Liver (tissue), 9 donors: Measurements from ENCODE around the gene THSD7B. TPM values are rescaled to one million over a fixed set of nuclear protein-coding genes. Genes with fewer than 3 reads are reported as not detected.
"Not testable (repeated sequence)": the region's sequence is repeated elsewhere in the genome, so short reads cannot be mapped to it uniquely, and the experiment has no call there.

Experiments used
- DNase-seq: peaks from one replicate; pipeline ENCODE4 v3.0.0-alpha.2; 2017; ENCODE audit warnings: low spot score
- H3K27ac ChIP-seq, 2 donors: one replicate each; pipeline ENCODE4 v1.7.0; 2013; ENCODE audit warnings: inconsistent platforms in 2 of 2, low read length in 2 of 2, control low read depth in 1 of 2, low read depth in 1 of 2, mild to moderate bottlenecking in 1 of 2
- H3K27me3 ChIP-seq, 4 donors: one replicate each; pipeline versions ENCODE4 v1.6.1 to v1.7.0; 2013; ENCODE audit warnings: low read length in 3 of 4, inconsistent platforms in 1 of 4, mild to moderate bottlenecking in 1 of 4, moderate library complexity in 1 of 4; ENCODE audit not compliant: control insufficient read depth in 4 of 4, insufficient read depth in 4 of 4
- H3K36me3 ChIP-seq, 4 donors: one replicate each; pipeline versions ENCODE4 v1.6.1 to v1.7.0; 2013; ENCODE audit warnings: low read length in 3 of 4, mild to moderate bottlenecking in 3 of 4, low read depth in 1 of 4, moderate library complexity in 1 of 4; ENCODE audit not compliant: control insufficient read depth in 4 of 4, insufficient read depth in 3 of 4
- H3K4me1 ChIP-seq, 4 donors: one replicate each; pipeline versions ENCODE4 v1.6.1 to v1.7.0; 2013; ENCODE audit warnings: low read length in 3 of 4, mild to moderate bottlenecking in 3 of 4, moderate library complexity in 1 of 4; ENCODE audit not compliant: control insufficient read depth in 4 of 4, insufficient read depth in 4 of 4
- H3K4me3 ChIP-seq, 3 donors: one replicate each; pipeline versions ENCODE4 v1.6.1 to v1.7.0; 2013; ENCODE audit warnings: low read length in 3 of 3, control low read depth in 1 of 3, low read depth in 1 of 3, mild to moderate bottlenecking in 1 of 3
- H3K9ac ChIP-seq, 2 donors: one replicate each; pipeline ENCODE4 v1.7.0; 2013; ENCODE audit warnings: low read length in 2 of 2, mild to moderate bottlenecking in 2 of 2, moderate library complexity in 2 of 2, control low read depth in 1 of 2, low read depth in 1 of 2
- H3K9me3 ChIP-seq, 4 donors: one replicate each; pipeline versions ENCODE4 v1.6.1 to v1.7.0; 2013; ENCODE audit warnings: low read length in 3 of 4; ENCODE audit not compliant: control insufficient read depth in 4 of 4
- CTCF ChIP-seq: fragments of 150-350 bp; IDR thresholded peaks from 2 replicates; pipeline ENCODE4 v1.5.1; 2017; ENCODE audit warnings: improper control_type of control experiment, low read depth, low read length; ENCODE audit not compliant: missing input control
- EGR1 ChIP-seq, 2 donors: IDR thresholded peaks; 2 replicates each; pipeline ENCODE4 v1.6.1; 2016 to 2018; ENCODE audit warnings: antibody characterized with exemption in 2 of 2, low read depth in 2 of 2
- FOXA1 ChIP-seq: IDR thresholded peaks from 2 replicates; pipeline ENCODE4 v1.6.1; 2016; ENCODE audit warnings: antibody characterized with exemption
- FOXA2 ChIP-seq: IDR thresholded peaks from 2 replicates; pipeline ENCODE4 v1.6.1; 2016; ENCODE audit warnings: antibody characterized with exemption
- GABPA ChIP-seq, 2 donors: IDR thresholded peaks in 1 of 2; conservative IDR thresholded peaks in 1 of 2; 2 replicates each; pipeline ENCODE4 v1.6.1; 2016; ENCODE audit warnings: antibody characterized with exemption in 2 of 2, mild to moderate bottlenecking in 1 of 2, moderate library complexity in 1 of 2
- HNF4A ChIP-seq, 2 donors: conservative IDR thresholded peaks; 2 replicates each; pipeline ENCODE4 v1.6.1; 2016; ENCODE audit warnings: antibody characterized with exemption in 2 of 2, mild to moderate bottlenecking in 2 of 2
- JUND ChIP-seq, 2 donors: IDR thresholded peaks; 2 replicates each; pipeline ENCODE4 v1.6.1; 2016; ENCODE audit warnings: antibody characterized with exemption in 2 of 2
- RAD21 ChIP-seq, 2 donors: IDR thresholded peaks; 2 replicates each; pipeline ENCODE4 v1.6.1; 2016; ENCODE audit warnings: antibody characterized with exemption in 2 of 2, mild to moderate bottlenecking in 2 of 2
- RXRA ChIP-seq, 2 donors: IDR thresholded peaks; 2 replicates each; pipeline ENCODE4 v1.6.1; 2017 to 2018; ENCODE audit warnings: antibody characterized with exemption in 2 of 2, mild to moderate bottlenecking in 1 of 2
- SP1 ChIP-seq: IDR thresholded peaks from 2 replicates; pipeline ENCODE4 v1.6.1; 2018; ENCODE audit warnings: antibody characterized with exemption, mild to moderate bottlenecking
- WGBS: extraction: QIAGEN DNeasy Blood & Tissue Kit; methylation state at CpG from one replicate; pipeline ENCODE4 v1.1.7; 2013; 5-methylcytosine and 5-hydroxymethylcytosine counted together
- polyA plus RNA-seq, 2 donors: library from polyadenylated mRNA; stranded (reverse) in 1 of 2; unstranded in 1 of 2; fragments of 200-250 nt in 1 of 2; fragments of >200 nt in 1 of 2; fragmentation: Nextera tagmentation in 1 of 2; extraction: Ambion mirVana in 1 of 2; gene quantifications; one replicate each; pipeline versions ENCODE4 v1.2.1 to v1.2.3, GENCODE V29; 2013 to 2015
- total RNA-seq, 2 donors: library from RNA; depleted of rRNA; stranded (reverse); fragments of >200 nt; gene quantifications; one replicate each; pipeline ENCODE4 v1.2.3, GENCODE V29; 2014
- TF ChIP-seq, protein P1 (sequence below): IDR thresholded peaks from 2 replicates; pipeline ENCODE4 v1.6.1; 2016; ENCODE audit warnings: antibody characterized with exemption, mild to moderate bottlenecking
- TF ChIP-seq, protein P2 (sequence below): IDR thresholded peaks from 2 replicates; pipeline ENCODE4 v1.6.1; 2016; ENCODE audit warnings: antibody characterized with exemption
- TF ChIP-seq, protein P3 (sequence below): IDR thresholded peaks from 2 replicates; pipeline ENCODE4 v1.6.1; 2016; ENCODE audit warnings: antibody characterized with exemption
- donor health status: healthy.
- donor health status: healthy.
- donor health status: healthy.
- donor health status: healthy.
- donor health status: healthy.

Gene THSD7B
- total and polyA plus RNA-seq, 4 donors, result 0.01 to 0.75 (median 0.42) TPM; not detected in 1

GRCh38 chr2:137696916-137697315 lies 931.6 kb downstream of the THSD7B start (continued):
- TF ChIP-seq, protein P1, sequence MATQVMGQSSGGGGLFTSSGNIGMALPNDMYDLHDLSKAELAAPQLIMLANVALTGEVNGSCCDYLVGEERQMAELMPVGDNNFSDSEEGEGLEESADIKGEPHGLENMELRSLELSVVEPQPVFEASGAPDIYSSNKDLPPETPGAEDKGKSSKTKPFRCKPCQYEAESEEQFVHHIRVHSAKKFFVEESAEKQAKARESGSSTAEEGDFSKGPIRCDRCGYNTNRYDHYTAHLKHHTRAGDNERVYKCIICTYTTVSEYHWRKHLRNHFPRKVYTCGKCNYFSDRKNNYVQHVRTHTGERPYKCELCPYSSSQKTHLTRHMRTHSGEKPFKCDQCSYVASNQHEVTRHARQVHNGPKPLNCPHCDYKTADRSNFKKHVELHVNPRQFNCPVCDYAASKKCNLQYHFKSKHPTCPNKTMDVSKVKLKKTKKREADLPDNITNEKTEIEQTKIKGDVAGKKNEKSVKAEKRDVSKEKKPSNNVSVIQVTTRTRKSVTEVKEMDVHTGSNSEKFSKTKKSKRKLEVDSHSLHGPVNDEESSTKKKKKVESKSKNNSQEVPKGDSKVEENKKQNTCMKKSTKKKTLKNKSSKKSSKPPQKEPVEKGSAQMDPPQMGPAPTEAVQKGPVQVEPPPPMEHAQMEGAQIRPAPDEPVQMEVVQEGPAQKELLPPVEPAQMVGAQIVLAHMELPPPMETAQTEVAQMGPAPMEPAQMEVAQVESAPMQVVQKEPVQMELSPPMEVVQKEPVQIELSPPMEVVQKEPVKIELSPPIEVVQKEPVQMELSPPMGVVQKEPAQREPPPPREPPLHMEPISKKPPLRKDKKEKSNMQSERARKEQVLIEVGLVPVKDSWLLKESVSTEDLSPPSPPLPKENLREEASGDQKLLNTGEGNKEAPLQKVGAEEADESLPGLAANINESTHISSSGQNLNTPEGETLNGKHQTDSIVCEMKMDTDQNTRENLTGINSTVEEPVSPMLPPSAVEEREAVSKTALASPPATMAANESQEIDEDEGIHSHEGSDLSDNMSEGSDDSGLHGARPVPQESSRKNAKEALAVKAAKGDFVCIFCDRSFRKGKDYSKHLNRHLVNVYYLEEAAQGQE, result no peak
- TF ChIP-seq RXRA (IDR thresholded peaks at IDR 0.05), result no peak
- TF ChIP-seq RAD21 (IDR thresholded peaks at IDR 0.05), result no peak
- TF ChIP-seq EGR1 (IDR thresholded peaks at IDR 0.05; ENCODE audit: low read depth in 2 of 2), result no peak
- no peak for TF ChIP-seq GABPA (IDR thresholded peaks at IDR 0.05 in 1 of 2, conservative IDR thresholded peaks at IDR 0.05 in 1 of 2)
- TF ChIP-seq JUND (IDR thresholded peaks at IDR 0.05), result no peak
- no peak for TF ChIP-seq HNF4A (conservative IDR thresholded peaks at IDR 0.05)

GRCh38 chr2:137700250-137700649 lies 934.9 kb downstream of the THSD7B start:
- not testable (repeated sequence) for H3K4me1 ChIP-seq, H3K27ac ChIP-seq, H3K27me3 ChIP-seq, H3K9ac ChIP-seq, H3K4me3 ChIP-seq, H3K9me3 ChIP-seq, H3K36me3 ChIP-seq, DNase-seq
- WGBS, result 43% methylated on average over 1 of the region's 1 CpG

DNA sequence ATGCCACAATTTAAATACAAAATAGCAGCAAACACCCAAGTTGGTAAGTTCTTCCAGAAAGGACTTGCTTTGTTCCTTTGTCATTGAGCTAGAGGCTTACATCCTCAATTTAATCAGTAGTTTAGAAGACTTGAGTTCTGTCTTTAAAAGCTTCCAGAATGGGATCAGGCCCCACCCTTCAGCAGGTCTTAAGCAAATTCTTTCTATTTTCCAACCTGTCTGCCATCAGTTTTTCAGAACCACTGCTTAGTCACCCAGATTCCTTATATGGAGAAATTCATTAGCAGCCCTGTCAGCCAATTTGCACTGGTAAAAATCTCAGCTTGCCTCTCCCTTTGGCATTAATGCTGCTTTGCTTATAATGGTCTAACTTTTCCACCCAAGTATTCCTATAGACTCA lies 935.3 kb downstream of the THSD7B start:
- Histone ChIP-seq H3K36me3 (no peaks in the 10 kb centered on the region), H3K4me1 (no peaks in the 10 kb centered on the region), H3K27me3 (no peaks in the 10 kb centered on the region), H3K9ac (no peak overlapping the region), H3K27ac (no peak overlapping the region), H3K4me3 (no peak overlapping the region), H3K9me3 (peaks cover 0 to 1% (median 0%) of the 10 kb centered on the region in 4 donors)
- DNase-seq, result no peak
- no peak for TF ChIP-seq HNF4A (conservative IDR thresholded peaks at IDR 0.05)
- no peak for TF ChIP-seq FOXA1
- TF ChIP-seq, protein P2, sequence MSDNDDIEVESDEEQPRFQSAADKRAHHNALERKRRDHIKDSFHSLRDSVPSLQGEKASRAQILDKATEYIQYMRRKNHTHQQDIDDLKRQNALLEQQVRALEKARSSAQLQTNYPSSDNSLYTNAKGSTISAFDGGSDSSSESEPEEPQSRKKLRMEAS, result no peak
- no peak for TF ChIP-seq FOXA2
- TF ChIP-seq CTCF, result no peak
- no peak for TF ChIP-seq SP1
- TF ChIP-seq, protein P3, sequence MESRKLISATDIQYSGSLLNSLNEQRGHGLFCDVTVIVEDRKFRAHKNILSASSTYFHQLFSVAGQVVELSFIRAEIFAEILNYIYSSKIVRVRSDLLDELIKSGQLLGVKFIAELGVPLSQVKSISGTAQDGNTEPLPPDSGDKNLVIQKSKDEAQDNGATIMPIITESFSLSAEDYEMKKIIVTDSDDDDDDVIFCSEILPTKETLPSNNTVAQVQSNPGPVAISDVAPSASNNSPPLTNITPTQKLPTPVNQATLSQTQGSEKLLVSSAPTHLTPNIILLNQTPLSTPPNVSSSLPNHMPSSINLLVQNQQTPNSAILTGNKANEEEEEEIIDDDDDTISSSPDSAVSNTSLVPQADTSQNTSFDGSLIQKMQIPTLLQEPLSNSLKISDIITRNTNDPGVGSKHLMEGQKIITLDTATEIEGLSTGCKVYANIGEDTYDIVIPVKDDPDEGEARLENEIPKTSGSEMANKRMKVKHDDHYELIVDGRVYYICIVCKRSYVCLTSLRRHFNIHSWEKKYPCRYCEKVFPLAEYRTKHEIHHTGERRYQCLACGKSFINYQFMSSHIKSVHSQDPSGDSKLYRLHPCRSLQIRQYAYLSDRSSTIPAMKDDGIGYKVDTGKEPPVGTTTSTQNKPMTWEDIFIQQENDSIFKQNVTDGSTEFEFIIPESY, result no peak
